Suppressor macrophage treated with lipopolysaccharide for 4 hours (primary cell): ENCODE data around the gene VCX.
"Not testable (repeated sequence)": the region's sequence is repeated elsewhere in the genome, so short reads cannot be mapped to it uniquely, and the experiment has no call there.

Experiments used
- DNase-seq: peaks from one replicate; pipeline ENCODE4 v3.0.0-alpha.2; 2020

Gene VCX

GRCh38 chrX:7842871-7843270 lies at the start of gene VCX:
TSS of gene VCX (plus strand) at chrX:7843171. CDS start at chrX:7843204, 33 bp downstream.
- DNase-seq, result not testable (repeated sequence)

DNA sequence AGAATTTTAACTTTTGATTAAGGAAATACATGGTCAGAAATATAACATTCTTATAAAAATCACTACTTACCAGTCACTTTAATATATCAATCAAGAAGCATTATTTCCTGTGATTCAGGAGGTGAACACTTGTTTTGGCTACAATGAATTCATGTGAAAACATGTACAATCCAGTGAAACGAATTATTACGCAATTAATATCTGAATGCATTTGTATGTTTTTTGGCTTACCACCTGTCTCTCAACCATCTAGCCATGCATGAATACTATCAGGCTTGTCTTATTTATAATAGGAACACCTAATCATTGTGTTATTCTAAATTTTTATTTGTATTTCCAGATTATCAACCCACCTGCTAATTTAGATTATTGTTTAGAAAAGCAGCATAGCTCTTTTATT lies 44.6 kb upstream of the VCX start:
- no peak for DNase-seq

GRCh38 chrX:7801711-7802110 lies 41.3 kb upstream of the VCX start:
- DNase-seq, result no peak

DNA sequence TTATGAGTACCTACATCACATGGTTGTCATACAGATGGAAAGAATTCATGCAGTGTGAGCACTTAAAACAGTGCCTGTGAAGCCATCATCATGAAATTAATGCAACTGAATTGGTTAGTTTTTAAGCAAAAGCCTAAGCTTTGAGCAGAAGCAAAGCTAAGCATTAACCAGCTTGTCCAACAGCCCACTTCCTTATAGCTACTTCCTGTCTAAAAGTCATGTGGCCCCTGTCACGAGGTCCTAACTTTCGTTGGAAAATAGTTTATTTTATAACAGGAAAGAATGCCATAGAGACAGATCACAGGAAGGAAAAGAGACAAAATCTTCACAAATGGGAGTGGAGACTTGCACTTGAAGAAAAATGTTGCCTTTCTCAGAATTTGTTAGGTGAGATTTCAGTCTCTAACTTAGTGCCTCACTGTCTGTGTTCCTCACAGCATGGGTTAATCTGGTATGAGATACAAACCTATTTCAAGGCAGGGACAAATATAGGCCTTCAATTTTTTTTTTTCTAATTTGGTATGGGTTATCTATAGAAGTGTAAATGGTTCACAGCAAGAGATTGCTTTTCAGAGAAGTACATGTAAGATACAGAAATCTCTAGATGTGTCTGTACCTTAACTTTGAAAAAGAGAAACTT lies 27.7 kb upstream of the VCX start:
- DNase-seq, result no peak

DNA sequence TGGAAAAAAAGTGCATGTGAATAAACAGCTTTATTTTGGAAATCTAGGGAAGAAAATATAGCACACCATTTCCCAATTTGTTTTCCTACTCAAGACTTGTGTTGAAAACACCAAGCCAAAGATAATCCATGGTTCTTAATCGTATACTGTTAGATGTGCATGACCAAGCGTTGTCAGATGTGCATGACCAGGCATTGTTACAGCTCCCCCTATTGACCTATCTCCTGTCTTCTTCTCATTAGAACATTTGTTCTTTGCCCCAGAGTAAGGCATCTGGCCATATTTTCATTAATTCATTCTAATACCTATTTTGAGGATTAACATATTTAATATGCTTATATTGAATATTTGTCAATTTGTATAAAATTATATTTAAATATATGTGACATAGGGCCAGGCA lies 14.4 kb upstream of the VCX start:
- DNase-seq, result no peak

- DNase-seq, result no peak
Observed at GRCh38 chrX:7841084-7841805, 1.7 kb upstream of the VCX start.

- no peak for DNase-seq
Observed at GRCh38 chrX:7852166-7852565, 9.2 kb downstream of the VCX start.

- DNase-seq, result no peak
Observed at GRCh38 chrX:7872042-7872441, 29.1 kb downstream of the VCX start.

DNA sequence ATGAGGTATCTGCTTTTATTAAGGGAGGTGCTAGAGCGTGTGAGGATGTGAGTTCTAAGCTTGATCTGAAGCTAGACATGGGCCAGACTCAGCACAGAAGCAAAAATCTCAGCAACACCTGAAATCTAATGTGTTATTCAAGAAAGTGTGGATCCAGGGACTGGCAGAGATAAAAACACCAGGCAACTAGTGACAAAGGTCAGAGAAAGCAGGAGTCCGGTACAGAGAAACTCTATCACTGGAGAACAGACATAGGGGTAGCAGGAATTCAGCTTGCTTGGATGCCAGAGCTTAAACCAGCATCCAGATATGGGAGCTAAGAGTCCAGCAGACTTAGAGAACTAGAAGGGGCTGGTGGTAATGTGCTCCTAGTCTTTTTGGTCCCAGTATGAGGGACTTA lies 34.0 kb downstream of the VCX start:
- DNase-seq, result no peak

DNA sequence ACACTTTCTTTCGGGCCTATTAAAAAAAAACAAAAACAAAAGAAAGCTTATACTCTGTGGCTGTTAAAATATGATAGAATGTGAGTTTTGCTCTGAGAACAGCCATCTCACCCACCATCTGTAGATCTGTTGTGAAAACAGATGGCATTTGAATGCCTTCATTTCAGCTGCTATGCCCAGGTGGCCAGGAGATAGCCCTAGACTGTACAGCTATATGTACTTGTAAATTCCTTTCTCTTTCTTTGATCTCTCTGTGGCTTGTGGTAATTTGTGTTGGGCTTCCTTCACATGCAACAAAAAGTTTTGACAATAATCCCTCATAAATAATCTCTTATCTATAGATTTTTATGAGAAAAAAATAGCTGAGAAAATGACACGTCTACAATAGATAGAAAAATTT lies 46.2 kb downstream of the VCX start:
- DNase-seq, result no peak

DNA sequence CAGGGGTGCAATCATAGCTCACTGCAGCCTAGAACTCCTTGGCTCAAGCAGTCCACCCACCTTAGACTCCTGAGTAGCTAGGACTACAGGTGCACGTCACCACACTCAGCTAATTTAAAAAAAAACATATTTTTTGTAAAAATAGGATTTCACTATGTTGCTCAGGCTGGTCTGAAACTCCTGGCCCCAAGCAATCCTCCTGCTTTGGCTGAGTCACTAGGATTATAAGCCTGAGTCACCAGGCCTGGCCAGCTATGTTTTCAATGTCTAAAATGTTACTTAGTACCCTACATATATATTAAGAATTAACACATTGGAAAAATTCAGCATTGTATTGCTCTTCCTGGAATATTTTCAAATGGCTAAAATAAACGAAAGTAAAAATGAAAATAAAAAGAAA lies 46.7 kb downstream of the VCX start:
- no peak for DNase-seq

GRCh38 chrX:7891928-7892327 lies 49.0 kb downstream of the VCX start:
- DNase-seq, result no peak
